Transverse colon (tissue), 4 donors: Measurements from ENCODE around the gene GRIPAP1. TPM values are rescaled to one million over a fixed set of nuclear protein-coding genes. Genes with fewer than 3 reads are reported as not detected.

Source experiments
- DNase-seq: peaks from one replicate; pipeline ENCODE4 v3.0.0-alpha.2; 2019
- H3K27ac ChIP-seq, 4 donors: fragments of 200-600 bp; sonication (generic); 2 replicates each; pipeline ENCODE4 v1.5.1; 2016 to 2018; ENCODE audit warnings: inconsistent platforms in 4 of 4
- H3K27me3 ChIP-seq: fragments of 200-600 bp; sonication (generic); 2 replicates; pipeline ENCODE4 v1.5.1; 2017; ENCODE audit warnings: inconsistent platforms
- H3K36me3 ChIP-seq, 4 donors: fragments of 200-600 bp; sonication (generic); 2 replicates each; pipeline ENCODE4 v1.5.1; 2017 to 2019; ENCODE audit warnings: inconsistent platforms in 4 of 4
- H3K4me1 ChIP-seq, 4 donors: fragments of 200-600 bp; sonication (generic); 2 replicates each; pipeline ENCODE4 v1.5.1; 2017 to 2020; ENCODE audit warnings: inconsistent platforms in 4 of 4
- H3K4me3 ChIP-seq, 4 donors: fragments of 200-600 bp; sonication (generic); 1 replicate in 1 of 4; 2 replicates in 3 of 4; pipeline versions ENCODE4 v1.5.1 to v1.6.1; 2017 to 2019; ENCODE audit warnings: inconsistent platforms in 4 of 4
- H3K9me3 ChIP-seq, 2 donors: fragments of 200-600 bp; sonication (generic); 2 replicates each; pipeline ENCODE4 v1.5.1; 2017 to 2019; ENCODE audit warnings: inconsistent platforms in 2 of 2
- CTCF ChIP-seq, 5 experiments: fragments of 200-600 bp in 3 of 5; fragments of 450-650 bp in 2 of 5; sonication (generic) in 3 of 5; IDR thresholded peaks; 1 replicate in 2 of 5; 2 replicates in 3 of 5; pipeline ENCODE4 v1.5.1; 2016 to 2017; ENCODE audit warnings: antibody characterized with exemption in 5 of 5, inconsistent platforms in 3 of 5, mild to moderate bottlenecking in 2 of 5, moderate library complexity in 1 of 5
- EP300 ChIP-seq: sonication (generic); formaldehyde crosslinking; IDR thresholded peaks from one replicate; pipeline ENCODE4 v1.6.1; 2017; ENCODE audit warnings: antibody characterized with exemption, low read depth
- POLR2A ChIP-seq: fragments of 450-650 bp; IDR thresholded peaks from one replicate; pipeline ENCODE4 v1.6.1; 2016; ENCODE audit warnings: antibody characterized with exemption, mild to moderate bottlenecking, moderate library complexity
- POLR2AphosphoS5 ChIP-seq, 3 donors: sonication (generic); formaldehyde crosslinking; IDR thresholded peaks; one replicate each; pipeline ENCODE4 v1.6.1; 2016; ENCODE audit warnings: antibody characterized with exemption in 3 of 3
- WGBS, 2 donors: methylation state at CpG; one replicate each; pipeline ENCODE4 v1.1.5; 2018; ENCODE audit warnings: low coverage in 1 of 2; 5-methylcytosine and 5-hydroxymethylcytosine counted together
- in situ Hi-C, 4 donors: fragments of 200-750 bp; cut with MboI; loops; one replicate each; pipeline versions ENCODE4 v1.15.0 to v1.15.1; 2017; ENCODE audit warnings: low sequenced_read_pairs in 3 of 4, low pct_ligation_motif_present in 1 of 4, low pct_unique_long_range_greater_than_20kb in 1 of 4
- intact Hi-C: fragments of 100-400 bp; cut with DNase I; formaldehyde crosslinking; loops from one replicate; pipeline ENCODE4 v1.15.1; 2023; ENCODE audit warnings: low total_unique reads
- total RNA-seq, 4 donors: library from RNA; depleted of rRNA; stranded (reverse); fragments of >200 nt; gene quantifications; one replicate each; pipeline ENCODE4 v1.1.0, GENCODE V29; 2016

Gene GRIPAP1
- total RNA-seq, 4 donors from 2014 or later = 34.8 to 102 (median 52.9) TPM

GRCh38 chrX:48960291-48960690 lies 41.8 kb downstream of the GRIPAP1 start:
- DNase-seq = peak; percentile 30
- no peaks in the 10 kb centered on the region for H3K27me3 ChIP-seq
- intact Hi-C loops = no loop called here
- H3K4me3 ChIP-seq = no peak overlapping the region
- no peak for TF ChIP-seq CTCF (IDR thresholded peaks at IDR 0.05)
- no peak for TF ChIP-seq POLR2A
- TF ChIP-seq EP300 = no peak
- TF ChIP-seq POLR2AphosphoS5 (IDR thresholded peaks at IDR 0.05) = no peak
- no peaks in the 10 kb centered on the region for H3K9me3 ChIP-seq
- peak overlapping the region in 3 of 4 donors; percentile 90 to 95 (median 94) for H3K27ac ChIP-seq
- WGBS, 2 donors = 87 to 100% methylated on average over 2 of the region's 2 CpGs
- in situ Hi-C loops = no loop called here
- H3K36me3 ChIP-seq = no peaks in the 10 kb centered on the region
- peaks cover 0 to 19% (median 12%) of the 10 kb centered on the region in 4 donors for H3K4me1 ChIP-seq

GRCh38 chrX:48958635-48959094 lies 43.4 kb downstream of the GRIPAP1 start:
- H3K9me3 ChIP-seq = no peaks in the 10 kb centered on the region
- in situ Hi-C loops (no loop called here), intact Hi-C loops (no loop called here)
- H3K27me3 ChIP-seq = no peaks in the 10 kb centered on the region
- TF ChIP-seq CTCF (IDR thresholded peaks at IDR 0.05) (no peak), POLR2AphosphoS5 (IDR thresholded peaks at IDR 0.05) (peak in 1 of 3 donors; percentile 19)
- H3K36me3 ChIP-seq = no peaks in the 10 kb centered on the region
- H3K27ac ChIP-seq = peak overlapping the region; percentile 90 to 95 (median 94)
- H3K4me3 ChIP-seq = peak overlapping the region; percentile 14 to 73 (median 49)
- peaks cover 0 to 31% (median 14%) of the 10 kb centered on the region in 4 donors for H3K4me1 ChIP-seq
- DNase-seq = peak; percentile 47
- 55% methylated on average over 20 of the region's 21 CpGs; no CpG with 5 or more reads in 1 of the 2 donors for WGBS, 2 donors

GRCh38 chrX:48957827-48958634 lies 44.0 kb downstream of the GRIPAP1 start:
- DNase-seq = peak; percentile 95
- intact Hi-C loops (no loop called here), in situ Hi-C loops (no loop called here)
- no peaks in the 10 kb centered on the region for H3K9me3 ChIP-seq
- 53% methylated on average over 66 of the region's 66 CpGs; no CpG with 5 or more reads in 1 of the 2 donors for WGBS, 2 donors
- H3K27ac ChIP-seq = peak overlapping the region; percentile 90 to 95 (median 94)
- no peaks in the 10 kb centered on the region for H3K27me3 ChIP-seq
- TF ChIP-seq CTCF (IDR thresholded peaks at IDR 0.05) = no peak
- TF ChIP-seq EP300 = no peak
- TF ChIP-seq POLR2AphosphoS5 (IDR thresholded peaks at IDR 0.05) = peak; percentile 55 to 81 (median 78)
- peak; percentile 84 for TF ChIP-seq POLR2A
- no peaks in the 10 kb centered on the region for H3K36me3 ChIP-seq
- peaks cover 0 to 37% (median 15%) of the 10 kb centered on the region in 4 donors for H3K4me1 ChIP-seq
- peak overlapping the region; percentile 34 to 73 (median 56) for H3K4me3 ChIP-seq

- Histone ChIP-seq H3K27me3 (no peaks in the 10 kb centered on the region), H3K27ac (peak within 1 kb of the TSS; percentile 90 to 95 (median 94)), H3K36me3 (no peaks in the 10 kb centered on the region), H3K4me3 (peak within 1 kb of the TSS; percentile 52 to 73 (median 62)), H3K4me1 (peaks cover 0 to 43% (median 15%) of the 10 kb centered on the region in 4 donors), H3K9me3 (no peaks in the 10 kb centered on the region)
- intact Hi-C loops (no loop called here), in situ Hi-C loops (no loop called here)
- TF ChIP-seq CTCF (IDR thresholded peaks at IDR 0.05) (no peak), EP300 (no peak), POLR2AphosphoS5 (IDR thresholded peaks at IDR 0.05) (no peak), POLR2A (no peak)
- 70% methylated on average over 49 of the region's 53 CpGs; no CpG with 5 or more reads in 1 of the 2 donors for WGBS, 2 donors
- DNase-seq = no peak
These were observed 44.6 kb downstream of the GRIPAP1 start, which contains the start of gene OTUD5 for GRCh38 chrX:48957477-48957826. TSS of gene OTUD5 (minus strand) at chrX:48957607. CDS start at chrX:48957570, 37 bp downstream.
